ENCODE measurements around the gene PROM1.

Gene PROM1

DNA sequence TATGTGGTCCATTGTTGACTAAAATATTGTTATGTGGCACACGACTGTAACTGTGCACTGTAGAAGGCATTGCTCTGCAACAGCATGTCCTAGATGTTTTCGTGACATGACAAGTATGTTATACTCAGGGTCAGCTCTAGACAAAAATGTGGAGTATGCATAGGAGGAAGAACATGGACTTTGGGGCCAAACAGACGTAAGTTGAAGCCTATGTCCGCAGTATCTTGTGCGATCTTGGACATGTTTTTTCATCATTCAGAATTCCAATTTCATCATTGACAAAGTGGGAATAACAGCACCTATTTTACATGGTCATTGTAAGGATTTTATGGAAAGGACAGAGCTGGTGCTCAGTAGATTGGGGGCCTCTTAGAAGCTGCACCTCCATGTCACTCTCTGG is 27.7 kb upstream of the PROM1 start:
- in situ Hi-C loops (cut with MboI; ENCODE audit: low pct_unique_long_range_greater_than_20kb, low sequenced_read_pairs) = no loop called here
- no peak for DNase-seq

DNA sequence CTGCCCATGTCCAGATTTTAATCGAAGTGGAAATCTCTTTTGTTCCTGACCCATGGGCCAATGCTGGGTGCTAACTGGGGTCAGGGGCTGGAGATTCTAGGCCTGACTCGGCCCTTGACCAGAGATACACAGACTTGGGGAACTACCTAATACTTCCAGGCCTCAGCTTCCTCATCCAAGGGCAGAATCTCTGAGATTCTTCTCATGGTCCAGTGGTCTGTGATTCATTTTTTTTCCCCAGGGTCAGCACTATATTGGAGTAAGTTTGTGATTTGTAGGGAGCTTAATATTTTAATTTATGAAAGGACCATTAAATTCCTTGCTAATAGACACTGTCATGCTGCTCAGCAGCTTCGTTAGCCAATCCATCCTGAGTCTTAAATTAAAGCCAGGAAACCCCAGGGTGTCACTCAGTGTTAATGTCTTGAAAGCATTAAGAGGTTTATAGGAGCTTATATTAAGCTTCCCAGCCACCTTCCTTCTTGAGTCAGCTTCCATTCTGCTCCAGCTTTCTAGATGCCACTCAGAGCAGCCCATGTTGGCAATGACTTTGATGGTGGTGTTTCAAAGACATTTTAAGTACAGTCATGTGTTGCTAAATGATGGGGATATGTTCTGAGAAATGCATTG is 27.0 kb upstream of the PROM1 start:
- no peak for DNase-seq
- in situ Hi-C loops (cut with MboI; ENCODE audit: low pct_unique_long_range_greater_than_20kb, low sequenced_read_pairs) = no loop called here

DNA sequence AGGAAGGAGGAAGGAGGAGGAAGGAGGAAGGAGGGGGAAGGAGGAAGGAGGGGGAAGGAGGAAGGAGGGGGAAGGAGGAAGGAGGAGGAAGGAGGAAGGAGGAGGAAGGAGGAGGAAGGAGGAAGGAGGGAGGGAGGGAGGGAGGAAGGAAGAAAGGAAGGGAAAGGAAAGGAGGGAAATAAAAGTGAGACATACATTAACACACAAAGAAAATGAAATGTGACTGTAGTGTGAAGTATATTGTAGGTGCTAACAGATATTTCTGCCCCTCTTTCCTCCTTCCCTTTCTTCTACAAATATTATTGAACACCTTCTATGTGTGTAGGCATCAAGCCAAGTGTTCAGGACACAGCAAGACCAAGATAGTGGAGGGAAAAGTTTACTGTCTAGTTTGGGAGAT is 26.4 kb upstream of the PROM1 start:
- DNase-seq = no peak
- in situ Hi-C loops (cut with MboI; ENCODE audit: low pct_unique_long_range_greater_than_20kb, low sequenced_read_pairs) = no loop called here

DNA sequence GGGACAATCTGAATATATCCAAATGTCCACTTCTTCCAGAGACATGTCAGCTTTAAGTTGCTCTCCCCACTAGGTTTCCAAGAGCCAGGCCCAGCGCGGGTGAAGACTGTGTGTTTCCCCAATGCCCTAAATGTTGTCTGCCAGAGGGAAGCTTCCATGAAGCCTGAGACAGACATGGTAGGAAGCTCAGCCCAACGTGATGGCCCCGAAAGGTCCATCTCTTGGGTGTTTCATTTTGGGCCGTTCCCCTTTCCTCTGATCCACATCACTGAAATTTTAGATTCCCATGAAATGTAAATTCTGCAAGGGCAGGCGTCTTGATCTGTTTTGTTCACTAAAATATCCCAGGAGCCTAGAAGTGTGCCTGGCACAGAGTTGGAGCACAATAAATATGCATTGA is 25.4 kb upstream of the PROM1 start:
- in situ Hi-C loops (cut with MboI; ENCODE audit: low pct_unique_long_range_greater_than_20kb, low sequenced_read_pairs) = no loop called here

DNA sequence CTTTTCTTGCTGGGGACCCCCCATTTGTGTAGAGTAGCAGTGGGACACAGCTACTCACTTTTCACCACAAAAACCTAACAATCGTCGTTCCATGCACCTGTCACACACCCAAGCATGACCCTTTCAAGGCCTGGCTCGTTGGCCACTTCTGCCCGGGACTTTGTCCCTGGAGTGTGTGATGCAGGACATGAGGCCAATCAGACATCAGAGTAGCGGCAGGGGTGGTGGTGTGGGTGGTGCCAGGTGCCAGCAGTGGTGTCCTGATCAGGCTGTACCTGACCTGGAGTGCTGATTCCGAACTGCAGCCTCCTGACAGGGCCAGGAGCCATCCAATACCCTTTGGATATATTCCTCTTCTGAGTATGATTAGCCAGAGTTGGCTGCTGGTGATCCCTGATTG is 23.1 kb upstream of the PROM1 start:
- DNase-seq = no peak
- in situ Hi-C loops (cut with MboI; ENCODE audit: low pct_unique_long_range_greater_than_20kb, low sequenced_read_pairs) = no loop called here

More for the DNA sequence above, 25.4 kb upstream of the PROM1 start:
- DNase-seq = no peak

DNA sequence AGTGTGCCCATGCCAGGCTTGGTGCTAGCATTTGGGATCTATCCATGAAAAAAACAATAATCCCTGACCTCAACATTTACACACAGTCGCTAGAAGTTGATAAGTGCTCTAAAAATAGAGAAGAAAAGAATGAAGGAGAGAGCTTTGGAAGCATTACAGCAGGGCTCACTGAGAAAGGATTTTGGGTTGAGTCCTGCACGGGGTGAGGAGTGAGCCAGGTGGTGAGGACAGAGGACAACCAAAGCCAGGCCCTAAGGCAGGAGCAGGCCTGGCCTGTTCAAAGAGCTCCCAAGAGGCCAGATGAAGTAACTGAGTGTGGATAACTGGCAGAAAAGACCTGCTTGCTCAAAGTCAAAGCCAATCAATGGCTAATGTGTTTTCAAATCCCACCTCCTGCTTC is 20.7 kb upstream of the PROM1 start:
- no peak for DNase-seq
- in situ Hi-C loops (cut with MboI; ENCODE audit: low pct_unique_long_range_greater_than_20kb, low sequenced_read_pairs) = no loop called here

DNA sequence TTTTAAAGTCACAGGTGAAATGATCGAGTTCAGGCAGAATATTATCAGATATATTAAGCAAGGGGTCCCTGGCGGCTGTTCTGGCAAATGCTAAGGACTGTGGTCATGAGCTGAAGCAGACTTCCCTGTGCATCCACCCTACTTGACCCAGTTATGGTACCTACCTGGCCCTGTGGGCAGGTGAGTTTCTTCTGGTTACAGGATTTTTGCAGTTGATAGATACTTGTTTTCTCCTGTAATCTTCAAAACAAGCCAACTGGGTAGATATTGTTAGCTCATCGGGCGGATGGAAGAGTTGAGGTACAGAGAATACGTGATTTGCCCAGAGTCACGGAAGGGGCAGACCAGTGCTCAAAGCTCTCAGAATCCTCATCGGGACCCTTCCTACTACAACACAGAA is 18.5 kb upstream of the PROM1 start:
- DNase-seq = no peak
- in situ Hi-C loops (cut with MboI; ENCODE audit: low pct_unique_long_range_greater_than_20kb, low sequenced_read_pairs) = no loop called here

DNA sequence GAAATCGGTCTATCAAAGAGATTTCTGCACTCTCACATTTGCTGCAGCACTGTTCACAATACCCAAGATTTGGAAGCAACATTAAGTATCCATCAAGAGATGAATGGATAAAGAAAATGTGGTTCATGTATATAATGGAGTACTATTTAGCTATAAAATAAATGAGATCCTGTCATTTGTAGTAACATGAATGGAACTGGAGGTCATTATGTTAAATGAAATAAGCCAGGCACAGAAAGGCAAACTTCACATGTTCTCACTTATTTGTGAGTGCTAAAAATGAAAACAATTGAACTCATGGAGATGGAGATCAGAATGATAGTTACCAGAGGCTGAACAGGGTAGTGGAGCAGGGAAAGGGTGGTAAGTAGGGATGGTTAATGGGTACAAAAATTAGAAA is 17.0 kb upstream of the PROM1 start:
- in situ Hi-C loops (cut with MboI; ENCODE audit: low pct_unique_long_range_greater_than_20kb, low sequenced_read_pairs) = no loop called here
- no peak for DNase-seq

DNA sequence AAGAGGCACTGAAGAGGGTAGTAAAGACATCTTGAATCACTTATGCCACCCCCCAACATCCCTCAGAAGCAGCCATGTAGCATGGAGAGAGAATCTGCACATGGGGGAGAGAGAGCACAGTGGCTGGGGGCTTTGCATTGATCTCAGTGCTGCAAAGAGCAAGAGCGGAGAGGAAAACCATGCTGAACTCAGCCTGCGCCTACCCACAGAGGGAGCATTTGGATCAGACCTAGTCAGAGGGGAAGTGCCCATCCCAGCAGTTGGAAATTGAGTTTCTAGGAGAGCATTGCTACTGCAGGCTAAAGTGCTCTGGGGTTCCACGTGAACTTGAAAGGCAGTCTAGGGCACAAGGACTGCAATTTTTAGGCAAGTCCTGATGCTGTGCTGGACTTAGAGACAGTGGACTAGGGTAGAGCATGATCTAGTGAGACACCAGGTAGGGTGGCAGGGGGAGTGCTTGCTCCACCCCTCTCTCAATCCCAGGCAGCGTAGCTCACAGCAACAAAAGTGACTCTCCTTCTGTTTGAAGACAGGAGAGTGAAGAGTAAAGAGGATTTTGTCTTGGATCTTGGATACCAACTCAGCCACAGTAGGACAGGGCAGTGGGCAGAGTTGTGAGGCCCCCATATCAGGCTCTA is 9.0 kb upstream of the PROM1 start:
- DNase-seq = no peak
- in situ Hi-C loops (cut with MboI; ENCODE audit: low pct_unique_long_range_greater_than_20kb, low sequenced_read_pairs) = no loop called here

DNA sequence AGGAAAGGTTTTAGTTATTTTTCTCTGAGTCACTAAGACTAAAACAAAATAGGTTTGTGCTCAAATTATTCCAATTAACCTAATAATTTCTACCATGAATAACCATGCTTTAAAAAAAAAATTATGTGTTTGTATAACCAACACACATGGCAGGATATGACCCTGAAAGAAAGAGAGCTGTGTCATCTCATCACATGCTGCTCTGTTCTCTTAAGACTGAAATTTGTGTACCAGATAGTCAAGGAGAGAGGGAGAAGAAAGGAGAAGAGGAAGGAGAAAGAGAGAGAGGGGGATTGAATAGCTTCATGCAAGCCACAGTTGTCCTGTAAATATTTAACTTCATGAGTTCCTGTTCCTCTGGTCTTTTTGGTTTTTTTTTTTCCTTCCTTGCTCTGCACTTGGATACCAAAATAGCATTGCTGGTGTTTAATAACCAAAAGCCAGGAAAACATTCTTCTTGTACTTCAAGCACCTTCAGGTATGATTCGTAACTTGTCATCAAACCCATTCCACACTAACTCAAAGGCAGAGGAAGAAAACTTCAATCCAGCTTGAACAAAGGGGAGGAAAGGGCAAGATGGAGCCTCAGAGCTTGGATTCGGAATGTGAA is 6.4 kb upstream of the PROM1 start:
- in situ Hi-C loops (cut with MboI; ENCODE audit: low pct_unique_long_range_greater_than_20kb, low sequenced_read_pairs) = no loop called here
- no peak for DNase-seq

DNA sequence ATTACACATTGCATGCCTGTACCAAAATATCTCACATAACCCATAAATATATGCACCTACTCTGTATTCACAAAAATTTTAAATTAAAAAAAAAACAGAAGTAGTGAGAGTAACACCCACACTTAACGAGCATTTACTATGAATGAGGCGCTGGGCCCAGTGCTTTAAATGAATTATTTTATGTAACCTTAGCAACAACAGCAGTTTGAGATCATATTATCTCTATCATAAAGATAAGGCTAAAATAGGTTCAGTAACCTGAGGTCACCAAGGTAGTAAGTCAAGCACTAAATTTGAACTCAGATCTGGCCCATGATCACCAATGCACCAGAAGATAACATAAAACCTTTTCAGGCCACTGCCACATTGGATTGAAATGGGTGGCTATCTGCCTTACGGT is 5.3 kb upstream of the PROM1 start:
- in situ Hi-C loops (cut with MboI; ENCODE audit: low pct_unique_long_range_greater_than_20kb, low sequenced_read_pairs) = no loop called here
- no peak for DNase-seq

DNA sequence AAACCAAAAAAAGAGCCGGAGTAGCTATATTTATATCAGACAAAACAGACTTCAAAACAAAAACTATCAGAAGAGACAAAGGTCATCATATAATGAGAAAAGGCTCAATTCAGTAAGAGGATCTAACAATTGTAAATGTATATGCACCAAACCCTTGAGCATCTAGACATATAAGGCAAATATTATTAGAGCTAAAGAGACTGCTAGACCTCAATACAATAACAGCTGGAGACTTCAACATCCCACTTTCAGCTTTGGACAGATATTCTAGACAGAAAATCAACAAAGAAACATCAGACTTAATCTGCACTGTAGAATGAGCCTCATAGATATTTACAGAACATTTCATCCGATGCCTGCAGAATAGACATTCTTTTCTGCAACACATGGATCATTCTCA is 4.8 kb upstream of the PROM1 start:
- DNase-seq = no peak
- in situ Hi-C loops (cut with MboI; ENCODE audit: low pct_unique_long_range_greater_than_20kb, low sequenced_read_pairs) = no loop called here

DNA sequence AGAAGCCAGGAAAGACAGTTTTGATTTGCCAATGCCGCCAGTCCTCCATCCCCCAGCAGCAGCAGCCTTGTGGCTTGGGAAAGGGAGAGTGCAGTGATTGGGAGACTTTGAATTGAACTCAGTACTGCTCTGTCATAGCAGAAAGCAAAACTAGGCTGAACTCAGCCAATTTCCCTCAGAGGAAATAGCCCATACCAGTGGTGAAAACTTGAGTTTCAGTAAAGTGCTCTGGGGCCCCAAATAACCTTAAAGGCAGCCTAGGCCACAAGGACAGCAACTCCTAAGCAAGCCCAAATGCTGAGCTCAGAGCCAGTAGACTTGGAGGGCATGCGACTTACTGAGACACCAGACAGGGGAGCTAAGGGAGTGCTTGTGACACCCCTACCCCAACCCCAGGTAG is 2.0 kb upstream of the PROM1 start:
- in situ Hi-C loops (cut with MboI; ENCODE audit: low pct_unique_long_range_greater_than_20kb, low sequenced_read_pairs) = no loop called here
- no peak for DNase-seq

DNA sequence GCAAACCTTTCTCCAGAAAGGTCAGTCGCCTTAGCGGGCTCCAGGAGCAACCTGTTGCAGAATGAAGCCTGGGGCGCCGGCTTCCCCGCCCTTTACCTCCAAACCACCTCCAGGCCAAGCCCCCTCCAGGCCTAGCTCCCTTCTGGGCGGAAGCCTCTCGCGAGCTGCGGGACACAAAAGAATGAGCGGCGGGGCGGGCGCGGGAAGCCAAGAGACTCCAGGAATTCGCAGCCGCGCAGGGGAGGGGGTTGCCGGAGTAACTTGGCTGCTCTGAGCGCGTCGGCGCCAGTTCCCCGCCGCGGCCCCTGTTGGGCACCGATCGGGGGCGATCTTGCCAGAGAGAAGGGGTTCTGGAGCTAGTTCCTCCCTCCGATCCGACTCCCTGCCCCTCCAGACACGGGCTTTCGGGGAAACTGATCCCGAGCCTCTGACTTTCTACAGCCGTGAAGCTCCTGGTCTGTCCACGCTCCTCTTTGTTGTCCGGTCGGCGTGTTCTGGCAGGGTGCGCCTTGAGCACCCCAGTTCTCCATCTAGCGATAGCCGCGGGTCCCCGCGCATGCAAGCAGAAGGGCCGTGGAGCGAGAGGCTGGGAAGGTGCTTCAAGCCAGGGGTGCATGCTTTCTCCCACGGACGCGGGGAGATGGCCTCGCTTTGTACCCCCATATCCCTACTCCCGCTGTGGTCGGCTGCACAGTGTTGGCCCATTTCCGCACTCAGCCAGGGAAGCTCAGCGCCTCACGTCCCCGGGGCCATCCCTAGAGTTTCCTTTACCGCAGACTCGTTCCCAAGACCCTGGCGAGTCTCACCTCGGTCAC is 1.2 kb downstream of the PROM1 start:
- DNase-seq = no peak
- in situ Hi-C loops (cut with MboI; ENCODE audit: low pct_unique_long_range_greater_than_20kb, low sequenced_read_pairs) = no loop called here

DNA sequence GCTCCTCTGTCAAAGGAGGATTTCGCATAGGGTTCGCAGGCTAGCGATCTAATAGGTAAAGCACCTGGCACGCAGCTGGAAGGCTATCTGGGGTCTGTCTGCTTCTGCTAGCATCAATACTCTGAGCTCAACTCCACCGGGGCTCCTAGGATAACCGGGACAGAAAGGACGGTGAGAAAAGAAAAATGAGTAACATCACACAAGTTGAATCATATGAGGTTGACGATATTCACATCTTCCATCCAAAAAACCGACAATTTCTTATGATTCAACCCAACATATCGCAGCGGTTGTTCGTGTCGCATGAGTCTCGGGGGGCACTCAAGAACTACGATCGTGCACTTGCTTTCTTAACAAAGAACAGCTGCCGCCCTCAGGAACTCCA is 1.8 kb downstream of the PROM1 start:
- in situ Hi-C loops (cut with MboI; ENCODE audit: low pct_unique_long_range_greater_than_20kb, low sequenced_read_pairs) = no loop called here
- no peak for DNase-seq

DNA sequence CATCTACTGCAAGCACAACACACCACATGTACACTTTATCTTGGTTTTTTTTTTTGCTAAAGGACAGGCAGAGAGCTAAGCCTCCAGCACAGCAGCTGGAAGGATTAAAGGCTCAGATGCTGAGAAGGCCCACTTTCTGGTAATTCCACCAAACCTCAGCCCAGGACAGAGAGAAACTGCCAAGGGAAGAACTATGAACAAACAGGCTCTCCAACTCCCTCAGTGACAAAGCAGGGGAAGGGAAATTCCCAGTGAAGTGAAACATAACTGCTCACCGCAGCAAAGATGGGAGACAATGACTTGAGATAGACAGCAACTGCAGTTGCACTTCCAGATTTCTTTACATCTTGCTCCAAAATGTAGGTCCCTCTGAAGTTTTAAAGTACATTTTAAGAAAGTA is 4.8 kb downstream of the PROM1 start:
- in situ Hi-C loops (cut with MboI; ENCODE audit: low pct_unique_long_range_greater_than_20kb, low sequenced_read_pairs) = no loop called here

DNA sequence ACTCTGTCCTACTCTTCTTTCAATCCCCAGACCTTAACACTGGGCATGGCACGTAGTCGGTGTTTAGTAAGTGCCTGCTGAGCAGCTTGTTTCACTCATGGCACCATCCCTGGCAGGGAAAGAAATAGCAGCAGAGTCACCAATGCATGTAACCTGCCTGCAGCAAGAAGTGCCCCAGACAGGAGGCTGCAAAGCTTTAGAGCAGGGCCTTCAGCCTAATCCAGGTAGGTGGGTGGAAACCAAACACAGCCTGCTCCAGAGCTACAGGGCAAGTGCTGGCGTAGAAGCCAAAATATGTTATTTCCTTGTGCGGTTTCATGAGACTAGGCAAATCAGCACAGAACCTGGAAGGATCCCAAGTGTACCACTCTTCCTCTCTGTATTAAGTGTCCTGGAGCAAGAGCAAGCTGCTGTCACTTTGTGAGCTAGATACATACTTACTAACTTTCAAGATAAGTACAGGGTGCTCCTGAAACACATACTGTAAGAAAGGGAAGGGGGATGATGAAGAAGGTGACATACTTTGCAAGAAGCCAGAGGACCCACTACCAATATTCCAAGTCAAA is 5.5 kb downstream of the PROM1 start:
- DNase-seq = no peak
- in situ Hi-C loops (cut with MboI; ENCODE audit: low pct_unique_long_range_greater_than_20kb, low sequenced_read_pairs) = no loop called here

More for the DNA sequence above, 4.8 kb downstream of the PROM1 start:
- DNase-seq = no peak

DNA sequence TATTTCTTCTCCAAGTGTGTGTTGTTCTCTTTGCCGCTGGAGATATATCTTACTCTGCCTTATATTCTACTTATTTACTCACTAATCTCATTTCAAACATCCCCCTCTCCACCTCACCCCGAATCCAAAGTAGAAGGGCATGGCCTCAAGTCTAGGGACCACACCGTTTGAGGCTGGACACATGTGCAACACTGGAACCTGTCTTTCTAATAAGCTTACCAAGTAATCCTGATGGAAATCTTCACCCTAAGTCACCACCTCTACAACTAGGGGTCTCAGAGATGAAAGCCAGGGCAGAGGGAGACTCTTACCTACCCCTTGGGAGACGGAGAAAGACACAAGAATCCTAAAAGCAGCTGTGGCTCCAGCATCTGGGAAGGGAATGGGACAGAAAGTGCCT is 6.0 kb downstream of the PROM1 start:
- DNase-seq = no peak
- in situ Hi-C loops (cut with MboI; ENCODE audit: low pct_unique_long_range_greater_than_20kb, low sequenced_read_pairs) = no loop called here

DNA sequence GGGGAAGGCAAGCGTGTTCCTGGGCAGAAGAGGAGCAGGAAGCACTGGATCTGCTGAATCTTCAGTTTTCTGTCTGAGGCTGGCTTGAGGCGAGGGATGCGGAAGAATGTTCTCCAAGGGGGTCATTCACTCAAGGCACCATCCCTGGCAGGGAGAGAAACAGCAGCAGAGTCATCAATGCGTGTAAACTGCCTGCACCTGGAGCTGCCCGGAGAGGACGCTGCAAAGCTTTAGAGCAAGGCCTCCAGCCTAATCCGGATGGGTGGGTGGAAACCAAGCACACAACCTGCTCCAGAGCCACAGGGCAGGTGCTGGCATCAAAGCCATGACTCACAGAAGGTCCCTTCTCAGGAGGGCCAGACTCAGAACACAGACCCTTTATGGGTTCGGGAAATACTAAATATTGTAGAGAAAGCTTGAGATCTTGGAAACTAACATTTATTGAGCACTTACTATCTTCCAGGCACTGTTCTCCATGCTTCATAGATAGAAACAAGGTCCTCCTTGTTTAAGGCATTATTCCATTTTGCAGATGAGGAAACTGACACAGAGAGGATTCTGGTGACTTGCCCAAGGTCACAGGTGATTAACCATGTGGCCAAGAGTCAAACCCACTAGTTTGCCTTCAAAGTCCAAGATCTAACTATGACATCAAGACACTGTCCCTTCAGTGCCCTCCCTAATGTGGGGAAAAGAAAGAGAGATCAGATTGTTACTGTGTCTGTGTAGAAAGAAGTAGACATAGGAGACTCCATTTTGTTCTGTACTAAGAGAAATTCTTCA is 7.7 kb downstream of the PROM1 start:
- in situ Hi-C loops (cut with MboI; ENCODE audit: low pct_unique_long_range_greater_than_20kb, low sequenced_read_pairs) = no loop called here
- DNase-seq = no peak

Measured in KBM-7 (cell line).